ENCODE data around the gene TARBP1.

DNA sequence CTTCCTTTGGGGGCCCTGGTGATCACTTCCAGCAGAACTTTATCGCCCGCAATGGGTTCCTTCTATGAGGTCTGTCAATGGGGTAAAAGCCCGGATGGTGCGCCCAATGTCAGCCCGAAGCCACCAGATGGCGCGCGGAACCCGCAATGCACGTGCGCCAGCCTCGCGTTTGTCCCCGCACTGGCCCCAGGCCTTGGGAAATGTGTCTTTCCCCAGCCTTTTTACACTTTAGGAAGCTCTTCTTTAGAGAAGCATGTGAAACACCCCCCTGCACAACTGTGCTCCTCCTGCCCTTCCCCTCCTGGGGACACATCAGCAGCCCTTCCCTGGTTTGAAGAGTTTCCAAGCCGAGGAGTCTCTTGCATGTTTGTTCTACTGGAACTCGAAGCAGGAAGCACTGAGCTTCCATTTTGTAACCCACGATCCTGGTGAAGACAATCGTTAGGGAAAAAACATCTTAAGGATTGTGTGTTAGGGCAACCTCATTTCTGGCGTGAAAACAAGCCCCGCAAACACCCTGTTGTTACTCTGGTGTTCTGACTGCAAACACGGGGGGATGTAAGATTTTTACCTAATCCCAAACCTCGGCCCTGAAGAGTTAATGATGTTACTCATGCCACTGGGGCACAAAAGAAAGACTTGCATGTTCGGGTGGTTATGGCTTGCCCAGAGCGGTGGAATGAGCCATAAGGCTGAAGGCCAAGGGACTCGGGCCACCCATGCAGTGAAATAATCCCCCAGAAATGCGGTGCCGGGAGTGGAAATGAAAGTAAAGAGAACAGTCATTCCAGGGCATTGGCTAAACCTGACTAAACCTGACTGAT, 20.4 kb upstream of the TARBP1 start:
- TF ChIP-seq YY1 (IDR thresholded peaks at IDR 0.05; ENCODE audit: insufficient read depth, insufficient read length): no peak
- no peak for TF ChIP-seq SUZ12 (IDR thresholded peaks at IDR 0.05; ENCODE audit: extremely low read depth, insufficient read depth, insufficient read length)
- no peak for TF ChIP-seq ZNF274 (IDR thresholded peaks at IDR 0.05; ENCODE audit: low read depth, low read length)

All from NT2/D1 (cell line).